Activated naive CD8-positive, alpha-beta T cell treated with anti-CD3 and anti-CD28 coated beads, Interleukin-2, amount 10 ng/mL, durations not matched to agents 7 days and 5 days (primary cell): ENCODE measurements around the gene MDK. TPM values are rescaled to one million over a fixed set of nuclear protein-coding genes. Genes with fewer than 3 reads are reported as not detected.

ENCODE experiments used
- ATAC-seq: fragments of 150-1000 bp; cut with Tn5 transposase; one replicate; pipeline ENCODE4 v1.10.0; 2021; ENCODE audit warnings: low read depth, moderate library complexity
- POLR2A ChIA-PET: fragments of 350-600 bp; sonication (Branson Sonifier 250); formaldehyde crosslinking; loops from one replicate; lab custom pipeline; 2021; ENCODE audit warnings: antibody characterized with exemption; lab: Charles Lee
- DNase-seq: peaks from one replicate; pipeline ENCODE4 v3.0.0; 2021
- H3K27ac Mint-ChIP-seq: one replicate; pipeline ENCODE4 v1.8.0; 2022; ENCODE audit warnings: mild to moderate bottlenecking, mixed read lengths
- H3K27me3 Mint-ChIP-seq: one replicate; pipeline ENCODE4 v1.8.0; 2022; ENCODE audit warnings: mild to moderate bottlenecking, moderate library complexity, mixed read lengths
- H3K36me3 Mint-ChIP-seq: one replicate; pipeline ENCODE4 v1.8.0; 2021; ENCODE audit warnings: mild to moderate bottlenecking, mixed read lengths
- H3K4me1 Mint-ChIP-seq: one replicate; pipeline ENCODE4 v1.8.0; 2021; ENCODE audit warnings: mixed read lengths
- H3K4me3 Mint-ChIP-seq: one replicate; pipeline ENCODE4 v1.8.0; 2022; ENCODE audit warnings: mild to moderate bottlenecking, moderate library complexity, mixed read lengths
- H3K9me3 Mint-ChIP-seq: one replicate; pipeline ENCODE4 v1.8.0; 2021; ENCODE audit warnings: mixed read lengths
- total RNA-seq, 2 experiments: library from RNA; stranded (reverse); gene quantifications; one replicate each; pipeline ENCODE4 v1.2.3, GENCODE V29; 2021

MDK gene, protein sequence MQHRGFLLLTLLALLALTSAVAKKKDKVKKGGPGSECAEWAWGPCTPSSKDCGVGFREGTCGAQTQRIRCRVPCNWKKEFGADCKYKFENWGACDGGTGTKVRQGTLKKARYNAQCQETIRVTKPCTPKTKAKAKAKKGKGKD
- 1 to 10 TPM; 6.9 to 7.4 TPM for total RNA-seq

GRCh38 chr11:46381048-46381818 is at the start of gene MDK:
TSS of gene MDK (plus strand) at chr11:46381669. CDS start at chr11:46382058, 389 bp downstream.
- DNase-seq (peak; percentile 60), ATAC-seq (peak; percentile 10)
- Mint-ChIP-seq H3K9me3 (no peaks in the 10 kb centered on the region), H3K27me3 (peaks cover 10% of the 10 kb centered on the region), H3K27ac (peak within 1 kb of the TSS; percentile 76), H3K36me3 (peaks cover 13% of the 10 kb centered on the region), H3K4me3 (peak within 1 kb of the TSS; percentile 75), H3K4me1 (peaks cover 6% of the 10 kb centered on the region)
- POLR2A ChIA-PET: no interaction called here

- POLR2A ChIA-PET: interaction anchor here (0.9 to 1.9 kb wide), 6 partner anchors 10 to 37 kb away, joined by 3 to 12 read pairs (median 5); partner anchors contain the start of gene DGKZ
- H3K9me3 Mint-ChIP-seq: no peaks in the 10 kb centered on the region
- DNase-seq (no peak), ATAC-seq (no peak)
- H3K27ac Mint-ChIP-seq: peak overlapping the region; percentile 37
- H3K36me3 Mint-ChIP-seq: no peaks in the 10 kb centered on the region
- H3K4me1 Mint-ChIP-seq: peaks cover 43% of the 10 kb centered on the region
- peak overlapping the region; percentile 71 for H3K4me3 Mint-ChIP-seq
- peaks cover 33% of the 10 kb centered on the region for H3K27me3 Mint-ChIP-seq
Measured at GRCh38 chr11:46332093-46332567, 49.3 kb upstream of the MDK start.

- H3K4me3 Mint-ChIP-seq: peak overlapping the region; percentile 51
Measured at GRCh38 chr11:46332568-46333393, 48.7 kb upstream of the MDK start.

GRCh38 chr11:46333394-46333947 is 48.0 kb upstream of the MDK start:
- peak overlapping the region; percentile 67 for H3K4me3 Mint-ChIP-seq
- no peaks in the 10 kb centered on the region for H3K36me3 Mint-ChIP-seq
- no peak for ATAC-seq
- peaks cover 29% of the 10 kb centered on the region for H3K27me3 Mint-ChIP-seq
- POLR2A ChIA-PET: interaction anchor here (1.6 to 1.9 kb wide), 2 partner anchors 9 to 38 kb away, joined by 4 to 9 read pairs; no protein-coding TSS in a partner anchor
- no peak for DNase-seq
- peaks cover 40% of the 10 kb centered on the region for H3K4me1 Mint-ChIP-seq
- H3K27ac Mint-ChIP-seq: no peak overlapping the region
- no peaks in the 10 kb centered on the region for H3K9me3 Mint-ChIP-seq

More at GRCh38 chr11:46332568-46333393, 48.7 kb upstream of the MDK start:
- Mint-ChIP-seq H3K27me3 (peaks cover 31% of the 10 kb centered on the region), H3K36me3 (no peaks in the 10 kb centered on the region), H3K27ac (no peak overlapping the region), H3K4me1 (peaks cover 41% of the 10 kb centered on the region), H3K9me3 (no peaks in the 10 kb centered on the region)
- DNase-seq (peak; percentile 61), ATAC-seq (peak; percentile 23)
- POLR2A ChIA-PET: interaction anchor here (0.9 to 1.9 kb wide), 6 partner anchors 10 to 37 kb away, joined by 3 to 12 read pairs (median 5); partner anchors contain the start of gene DGKZ

- POLR2A ChIA-PET: interaction anchor here (1.9 kb wide), 1 partner anchor 8 kb away, joined by 9 read pairs; no protein-coding TSS in a partner anchor
- no peaks in the 10 kb centered on the region for H3K9me3 Mint-ChIP-seq
- no peaks in the 10 kb centered on the region for H3K36me3 Mint-ChIP-seq
- H3K27ac Mint-ChIP-seq: no peak overlapping the region
- peaks cover 43% of the 10 kb centered on the region for H3K4me1 Mint-ChIP-seq
- H3K4me3 Mint-ChIP-seq: no peak overlapping the region
- DNase-seq (no peak), ATAC-seq (no peak)
- peaks cover 28% of the 10 kb centered on the region for H3K27me3 Mint-ChIP-seq
Measured at GRCh38 chr11:46334211-46334610, 47.3 kb upstream of the MDK start.

- no peaks in the 10 kb centered on the region for H3K9me3 Mint-ChIP-seq
- no peaks in the 10 kb centered on the region for H3K36me3 Mint-ChIP-seq
- H3K27ac Mint-ChIP-seq: no peak overlapping the region
- H3K4me1 Mint-ChIP-seq: peaks cover 32% of the 10 kb centered on the region
- ATAC-seq (no peak), DNase-seq (no peak)
- peaks cover 20% of the 10 kb centered on the region for H3K27me3 Mint-ChIP-seq
- POLR2A ChIA-PET: interaction anchor here (2.3 kb wide), 1 partner anchor 10 kb away, joined by 7 read pairs; no protein-coding TSS in a partner anchor
- H3K4me3 Mint-ChIP-seq: no peak overlapping the region
Measured at GRCh38 chr11:46335271-46335670, 46.2 kb upstream of the MDK start.

DNA sequence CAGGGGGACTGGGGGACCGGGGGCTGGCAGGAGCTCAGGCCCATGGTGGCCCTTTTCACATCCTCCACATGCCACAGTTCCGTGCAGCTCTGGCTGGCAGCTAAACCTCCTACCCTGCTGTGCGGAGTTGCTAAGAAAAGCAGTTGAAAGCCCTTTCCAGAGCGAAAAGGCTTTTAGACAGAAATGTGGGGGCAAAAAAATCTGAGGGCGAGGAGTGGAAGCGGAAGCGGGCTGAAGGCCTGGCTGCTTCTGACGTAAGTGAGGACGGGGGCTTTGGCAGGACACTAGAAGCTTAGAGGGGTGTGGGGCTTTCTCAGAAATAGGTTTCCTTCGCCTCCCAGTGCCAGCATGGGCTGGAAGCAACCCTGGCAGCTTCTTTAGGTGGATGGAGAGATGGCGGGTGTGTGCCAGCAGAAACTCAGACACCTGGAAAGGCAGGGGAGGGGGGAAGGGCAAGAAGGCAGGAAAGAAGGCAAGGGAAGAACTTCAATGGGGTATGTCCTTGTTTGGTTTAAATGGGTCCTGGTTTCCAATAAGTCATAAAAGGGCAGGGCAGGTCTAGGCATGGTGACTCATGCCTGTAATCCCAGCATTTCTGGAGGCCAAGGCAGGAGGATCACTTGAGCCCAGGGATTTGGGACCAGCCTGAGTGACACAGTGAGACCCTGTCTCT is 45.4 kb upstream of the MDK start:
- DNase-seq (no peak), ATAC-seq (no peak)
- Mint-ChIP-seq H3K4me1 (peaks cover 25% of the 10 kb centered on the region), H3K36me3 (no peaks in the 10 kb centered on the region), H3K9me3 (no peaks in the 10 kb centered on the region), H3K27ac (peak overlapping the region; percentile 30), H3K27me3 (peaks cover 20% of the 10 kb centered on the region), H3K4me3 (no peak overlapping the region)
- POLR2A ChIA-PET: interaction anchor here (2.3 kb wide), 1 partner anchor 9 kb away, joined by 7 read pairs; no protein-coding TSS in a partner anchor

- H3K9me3 Mint-ChIP-seq: no peaks in the 10 kb centered on the region
- no peak for DNase-seq
- peaks cover 18% of the 10 kb centered on the region for H3K27me3 Mint-ChIP-seq
- no peak overlapping the region for H3K27ac Mint-ChIP-seq
- no peak overlapping the region for H3K4me3 Mint-ChIP-seq
- no peak for ATAC-seq
- no peaks in the 10 kb centered on the region for H3K36me3 Mint-ChIP-seq
- POLR2A ChIA-PET: interaction anchor here (2.3 kb wide), 1 partner anchor 8 kb away, joined by 7 read pairs; no protein-coding TSS in a partner anchor
- peaks cover 24% of the 10 kb centered on the region for H3K4me1 Mint-ChIP-seq
Measured at GRCh38 chr11:46336563-46337180, 44.8 kb upstream of the MDK start.

- peaks cover 27% of the 10 kb centered on the region for H3K4me1 Mint-ChIP-seq
- POLR2A ChIA-PET: no interaction called here
- H3K27me3 Mint-ChIP-seq: peaks cover 18% of the 10 kb centered on the region
- no peak for ATAC-seq
- H3K4me3 Mint-ChIP-seq: no peak overlapping the region
- H3K36me3 Mint-ChIP-seq: no peaks in the 10 kb centered on the region
- no peaks in the 10 kb centered on the region for H3K9me3 Mint-ChIP-seq
- no peak overlapping the region for H3K27ac Mint-ChIP-seq
- no peak for DNase-seq
Measured at GRCh38 chr11:46337626-46338345, 43.7 kb upstream of the MDK start.

DNA sequence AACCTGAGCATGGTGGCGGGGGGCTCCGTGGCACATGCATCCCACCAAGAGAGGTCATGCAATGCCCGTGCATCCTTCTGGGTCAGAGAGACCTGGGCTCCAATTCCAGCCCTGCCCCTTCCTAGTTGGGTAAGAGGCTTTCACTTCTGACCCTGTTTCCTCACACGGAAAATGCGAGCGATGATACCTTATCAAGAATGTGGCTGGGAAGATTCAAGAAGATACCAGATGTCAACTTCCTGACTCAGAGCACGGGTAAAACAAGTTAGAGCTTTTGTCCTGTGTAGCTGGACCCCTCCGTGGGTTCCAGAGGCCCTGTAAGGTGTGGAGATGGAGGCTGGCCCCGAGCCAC is 42.9 kb upstream of the MDK start:
- Mint-ChIP-seq H3K27ac (no peak overlapping the region), H3K4me1 (peaks cover 26% of the 10 kb centered on the region), H3K27me3 (peaks cover 15% of the 10 kb centered on the region), H3K9me3 (no peaks in the 10 kb centered on the region), H3K36me3 (no peaks in the 10 kb centered on the region), H3K4me3 (no peak overlapping the region)
- DNase-seq (no peak), ATAC-seq (no peak)
- POLR2A ChIA-PET: no interaction called here

DNA sequence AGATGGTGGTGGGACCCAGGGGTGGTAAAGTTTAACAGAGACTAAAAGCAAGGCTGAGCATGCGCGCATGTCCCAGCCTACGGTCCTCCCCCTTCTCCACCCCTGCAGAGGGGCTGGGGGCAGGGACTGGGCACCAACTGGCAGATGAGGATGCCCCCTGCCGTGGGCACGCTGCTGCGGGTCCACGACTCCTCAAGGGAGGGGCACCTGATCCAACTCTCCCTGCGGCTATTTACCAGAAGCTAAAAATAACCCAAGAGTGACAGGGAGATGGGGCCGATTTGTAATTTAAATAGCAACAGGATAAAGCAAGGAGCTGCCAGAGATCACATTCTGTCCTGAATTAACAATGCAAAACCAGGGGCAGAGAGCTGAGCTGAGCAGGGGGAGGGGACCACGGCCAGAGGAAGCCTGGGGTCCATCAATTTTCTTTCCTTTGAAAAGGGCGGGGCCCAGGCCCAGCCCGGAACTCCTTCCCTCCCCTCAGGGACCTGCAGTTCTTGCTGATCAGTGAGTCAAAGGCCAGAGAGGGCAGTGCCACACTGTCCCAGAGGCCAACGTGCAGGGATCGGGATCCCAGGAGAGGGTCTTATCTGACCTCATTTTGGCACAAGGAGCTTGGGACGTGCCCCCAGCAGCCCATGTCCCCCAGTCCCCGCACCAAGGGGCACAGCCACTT is 42.3 kb upstream of the MDK start:
- DNase-seq (no peak), ATAC-seq (no peak)
- POLR2A ChIA-PET: no interaction called here
- Mint-ChIP-seq H3K9me3 (no peaks in the 10 kb centered on the region), H3K36me3 (no peaks in the 10 kb centered on the region), H3K27me3 (peaks cover 11% of the 10 kb centered on the region), H3K27ac (no peak overlapping the region), H3K4me3 (no peak overlapping the region), H3K4me1 (peaks cover 28% of the 10 kb centered on the region)
